Panc1 (cell line): ENCODE data around the gene GLRA3. TPM values are rescaled to one million over a fixed set of nuclear protein-coding genes. Genes with fewer than 3 reads are reported as not detected.

Source experiments
- ATAC-seq: fragments of 200-7000 bp; cut with Tn5 transposase; 2 replicates; pipeline ENCODE4 v1.9.1; 2020; ENCODE audit warnings: mild to moderate bottlenecking, moderate library complexity
- BruUV-seq: library from RNA; stranded (reverse); fragments of 400-500 nt; replicated peaks from 2 replicates; lab custom pipeline; 2021; lab: Mats Ljungman, UMichigan
- CTCF ChIA-PET: fragments of 300-600 bp; sonication (Branson Sonifier 250); formaldehyde crosslinking; loops from one replicate; lab custom pipeline; 2022; ENCODE audit warnings: antibody characterized with exemption; lab: Charles Lee
- POLR2A ChIA-PET: fragments of 300-600 bp; sonication (Branson Sonifier 250); formaldehyde crosslinking; loops from one replicate; lab custom pipeline; 2022; ENCODE audit warnings: antibody characterized with exemption; lab: Charles Lee
- DNase-seq: peaks from one replicate; pipeline ENCODE4 v3.0.0-alpha.2; 2010; ENCODE audit warnings: low read depth, low spot score
- H3K27ac ChIP-seq: 2 replicates; pipeline ENCODE4 v1.5.1; 2011; ENCODE audit warnings: mild to moderate bottlenecking, low read length, inconsistent platforms
- H3K27me3 ChIP-seq: fragments of 200-500 bp; sonication (Bioruptor generic); 2 replicates; pipeline ENCODE4 v1.6.0; 2014; ENCODE audit warnings: low read length, inconsistent platforms; ENCODE audit not compliant: control insufficient read depth, insufficient read depth
- H3K36me3 ChIP-seq: fragments of 200-500 bp; sonication (Bioruptor generic); 2 replicates; pipeline ENCODE4 v1.5.1; 2014; ENCODE audit warnings: inconsistent platforms, mild to moderate bottlenecking, low read length, moderate library complexity; ENCODE audit not compliant: control insufficient read depth, insufficient read depth
- H3K4me1 ChIP-seq: 2 replicates; pipeline ENCODE4 v1.5.1; 2011; ENCODE audit warnings: inconsistent platforms, mild to moderate bottlenecking, low read length, moderate library complexity; ENCODE audit not compliant: control insufficient read depth, insufficient read depth
- H3K4me3 ChIP-seq, 2 experiments: 2 replicates each; pipeline ENCODE4 v1.5.1; 2011 to 2012; ENCODE audit warnings: low read depth in 2 of 2, low read length in 2 of 2, mild to moderate bottlenecking in 2 of 2, inconsistent platforms in 1 of 2, moderate library complexity in 1 of 2
- H3K9me3 ChIP-seq: fragments of 200-500 bp; sonication (Bioruptor generic); 2 replicates; pipeline ENCODE4 v1.5.1; 2014; ENCODE audit warnings: low read depth, mild to moderate bottlenecking, inconsistent platforms, low read length, moderate library complexity; ENCODE audit not compliant: control insufficient read depth, insufficient read depth
- CTCF ChIP-seq: fragments of 450-650 bp; IDR thresholded peaks from 2 replicates; pipeline ENCODE4 v1.5.1; 2017; ENCODE audit warnings: mild to moderate bottlenecking
- POLR2AphosphoS5 ChIP-seq: IDR thresholded peaks from 2 replicates; pipeline ENCODE4 v1.6.1; 2012; ENCODE audit warnings: mild to moderate bottlenecking, low read depth, low read length, moderate library complexity
- SIN3A ChIP-seq: IDR thresholded peaks from 2 replicates; pipeline ENCODE4 v1.6.1; 2012; ENCODE audit warnings: low read depth, mild to moderate bottlenecking, low read length, moderate library complexity, borderline replicate concordance; ENCODE audit not compliant: insufficient read depth
- TCF7L2 ChIP-seq: IDR thresholded peaks from 2 replicates; pipeline ENCODE4 v1.6.1; 2011; ENCODE audit warnings: mild to moderate bottlenecking, low read depth, low read length, inconsistent platforms
- in situ Hi-C: cut with HindIII; loops from 2 replicates; pipeline ENCODE4 v1.10.0; 2016; ENCODE audit warnings: low sequenced_read_pairs, low pct_unique_long_range_greater_than_20kb
- intact Hi-C: fragments of 100-400 bp; cut with micrococcal nuclease; formaldehyde crosslinking; loops from one replicate; pipeline ENCODE4 v1.10.0; 2022; ENCODE audit not compliant: unreplicated experiment
- total RNA-seq: library from RNA; stranded (reverse); gene quantifications from one replicate; pipeline ENCODE4 v1.2.1, GENCODE V29; 2021; ENCODE audit not compliant: unreplicated experiment
- TF ChIP-seq, protein P1 (sequence below), 2 experiments: IDR thresholded peaks; 2 replicates each; pipeline ENCODE4 v1.6.1; 2011 to 2012; ENCODE audit warnings: low read depth in 2 of 2, control low read depth in 1 of 2, low read length in 1 of 2, mild to moderate bottlenecking in 1 of 2, moderate library complexity in 1 of 2; ENCODE audit not compliant: insufficient read depth in 1 of 2

GLRA3 gene
- total RNA-seq, 1 experiment from 2014 or later = not detected

GRCh38 chr4:174815282-174815681 is 13.8 kb downstream of the GLRA3 start:
- intact Hi-C loops (no loop called here), in situ Hi-C loops (no loop called here)
- no peak overlapping the region for H3K4me3 ChIP-seq
- no peaks in the 10 kb centered on the region for H3K9me3 ChIP-seq
- H3K36me3 ChIP-seq = no peaks in the 10 kb centered on the region
- H3K4me1 ChIP-seq = no peaks in the 10 kb centered on the region
- BruUV-seq = no TSS peak
- CTCF ChIA-PET = no interaction called here
- ATAC-seq (no peak), DNase-seq (no peak)
- POLR2A ChIA-PET = no interaction called here
- no peaks in the 10 kb centered on the region for H3K27me3 ChIP-seq
- H3K27ac ChIP-seq = no peak overlapping the region
- no peak for TF ChIP-seq TCF7L2
- no peak for TF ChIP-seq CTCF
- TF ChIP-seq POLR2AphosphoS5 = no peak
- no peak for TF ChIP-seq SIN3A
- TF ChIP-seq, protein P1, sequence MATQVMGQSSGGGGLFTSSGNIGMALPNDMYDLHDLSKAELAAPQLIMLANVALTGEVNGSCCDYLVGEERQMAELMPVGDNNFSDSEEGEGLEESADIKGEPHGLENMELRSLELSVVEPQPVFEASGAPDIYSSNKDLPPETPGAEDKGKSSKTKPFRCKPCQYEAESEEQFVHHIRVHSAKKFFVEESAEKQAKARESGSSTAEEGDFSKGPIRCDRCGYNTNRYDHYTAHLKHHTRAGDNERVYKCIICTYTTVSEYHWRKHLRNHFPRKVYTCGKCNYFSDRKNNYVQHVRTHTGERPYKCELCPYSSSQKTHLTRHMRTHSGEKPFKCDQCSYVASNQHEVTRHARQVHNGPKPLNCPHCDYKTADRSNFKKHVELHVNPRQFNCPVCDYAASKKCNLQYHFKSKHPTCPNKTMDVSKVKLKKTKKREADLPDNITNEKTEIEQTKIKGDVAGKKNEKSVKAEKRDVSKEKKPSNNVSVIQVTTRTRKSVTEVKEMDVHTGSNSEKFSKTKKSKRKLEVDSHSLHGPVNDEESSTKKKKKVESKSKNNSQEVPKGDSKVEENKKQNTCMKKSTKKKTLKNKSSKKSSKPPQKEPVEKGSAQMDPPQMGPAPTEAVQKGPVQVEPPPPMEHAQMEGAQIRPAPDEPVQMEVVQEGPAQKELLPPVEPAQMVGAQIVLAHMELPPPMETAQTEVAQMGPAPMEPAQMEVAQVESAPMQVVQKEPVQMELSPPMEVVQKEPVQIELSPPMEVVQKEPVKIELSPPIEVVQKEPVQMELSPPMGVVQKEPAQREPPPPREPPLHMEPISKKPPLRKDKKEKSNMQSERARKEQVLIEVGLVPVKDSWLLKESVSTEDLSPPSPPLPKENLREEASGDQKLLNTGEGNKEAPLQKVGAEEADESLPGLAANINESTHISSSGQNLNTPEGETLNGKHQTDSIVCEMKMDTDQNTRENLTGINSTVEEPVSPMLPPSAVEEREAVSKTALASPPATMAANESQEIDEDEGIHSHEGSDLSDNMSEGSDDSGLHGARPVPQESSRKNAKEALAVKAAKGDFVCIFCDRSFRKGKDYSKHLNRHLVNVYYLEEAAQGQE (IDR thresholded peaks at IDR 0.05; ENCODE audit: insufficient read depth in 1 of 2, low read depth in 2 of 2, low read length in 1 of 2) = no peak

DNA sequence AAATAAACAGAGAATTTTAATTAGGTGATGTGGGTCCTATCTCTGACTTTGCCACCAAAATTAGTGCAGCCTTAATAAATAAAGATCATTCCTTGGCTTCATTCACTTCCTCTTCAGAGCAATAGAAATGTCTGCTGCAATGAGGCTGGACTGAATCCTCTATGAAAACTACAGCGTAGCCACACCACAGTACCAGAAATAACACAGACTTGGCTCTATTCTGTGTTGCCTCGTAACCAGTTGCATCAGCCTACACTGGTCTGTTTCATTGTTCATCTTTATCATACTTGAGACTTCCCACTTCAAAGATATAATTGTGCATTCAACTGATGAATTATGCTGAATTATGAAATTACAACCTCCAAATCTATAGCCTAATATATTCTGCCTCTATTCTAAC is 15.8 kb downstream of the GLRA3 start:
- no peak overlapping the region for H3K4me3 ChIP-seq
- intact Hi-C loops (no loop called here), in situ Hi-C loops (no loop called here)
- H3K4me1 ChIP-seq = no peaks in the 10 kb centered on the region
- DNase-seq (no peak), ATAC-seq (no peak)
- no peak overlapping the region for H3K27ac ChIP-seq
- BruUV-seq = no TSS peak
- H3K9me3 ChIP-seq = no peaks in the 10 kb centered on the region
- H3K36me3 ChIP-seq = no peaks in the 10 kb centered on the region
- TF ChIP-seq, protein P1 (IDR thresholded peaks at IDR 0.05; ENCODE audit: insufficient read depth in 1 of 2, low read depth in 2 of 2, low read length in 1 of 2) = no peak
- TF ChIP-seq TCF7L2 (no peak), CTCF (no peak), POLR2AphosphoS5 (no peak), SIN3A (no peak)
- CTCF ChIA-PET = no interaction called here
- POLR2A ChIA-PET = no interaction called here
- no peaks in the 10 kb centered on the region for H3K27me3 ChIP-seq
